WTC11 (cell line): ENCODE data around the gene SIN3A.

Experiments used
- CREB1 ChIP-seq: sonication (generic); formaldehyde crosslinking; IDR thresholded peaks from 2 replicates; pipeline ENCODE4 v1.8.0; 2023; ENCODE audit warnings: mild to moderate bottlenecking, missing genetic modification reagents
- FOXK1 ChIP-seq: sonication (generic); formaldehyde crosslinking; IDR thresholded peaks from 2 replicates; pipeline ENCODE4 v1.8.0; 2022; ENCODE audit warnings: mild to moderate bottlenecking, moderate library complexity, missing genetic modification reagents
- GTF2I ChIP-seq: fragments of 250-450 bp; sonication (Bioruptor Pico); conservative IDR thresholded peaks from 2 replicates; pipeline ENCODE4 v1.4.0; 2021; ENCODE audit warnings: mild to moderate bottlenecking
- HMGA2 ChIP-seq: fragments of 250-450 bp; sonication (Bioruptor Pico); IDR thresholded peaks from 2 replicates; pipeline ENCODE4 v1.4.0; 2021; ENCODE audit warnings: mild to moderate bottlenecking, moderate library complexity
- NR3C1 ChIP-seq: sonication (generic); formaldehyde crosslinking; conservative IDR thresholded peaks from 2 replicates; pipeline ENCODE4 v1.8.1; 2023; ENCODE audit warnings: low read depth, mild to moderate bottlenecking, missing genetic modification reagents
- SP1 ChIP-seq: sonication (generic); formaldehyde crosslinking; conservative IDR thresholded peaks from 2 replicates; pipeline ENCODE4 v1.8.1; 2022; ENCODE audit warnings: missing genetic modification reagents
- TCF7 ChIP-seq: sonication (generic); formaldehyde crosslinking; IDR thresholded peaks from 2 replicates; pipeline ENCODE4 v1.8.0; 2022; ENCODE audit warnings: mild to moderate bottlenecking, low read depth, missing genetic modification reagents, moderate library complexity
- TP53 ChIP-seq: sonication (generic); formaldehyde crosslinking; IDR thresholded peaks from 2 replicates; pipeline ENCODE4 v1.8.1; 2023; ENCODE audit warnings: mild to moderate bottlenecking, missing genetic modification reagents
- ZNF232 ChIP-seq: sonication (generic); formaldehyde crosslinking; IDR thresholded peaks from 2 replicates; pipeline ENCODE4 v1.8.0; 2022; ENCODE audit warnings: mild to moderate bottlenecking, missing genetic modification reagents
- ZNF263 ChIP-seq: sonication (generic); formaldehyde crosslinking; IDR thresholded peaks from 2 replicates; pipeline ENCODE4 v1.8.1; 2022; ENCODE audit warnings: low read depth, mild to moderate bottlenecking, moderate library complexity, missing genetic modification reagents
- TF ChIP-seq, protein P1 (sequence below): fragments of 200-600 bp; IDR thresholded peaks from 2 replicates; pipeline ENCODE4 v1.8.0; 2022; ENCODE audit warnings: antibody characterized with exemption
- TF ChIP-seq, protein P2 (sequence below): sonication (generic); formaldehyde crosslinking; IDR thresholded peaks from 2 replicates; pipeline ENCODE4 v1.8.0; 2023; ENCODE audit warnings: mild to moderate bottlenecking, missing genetic modification reagents

DNA sequence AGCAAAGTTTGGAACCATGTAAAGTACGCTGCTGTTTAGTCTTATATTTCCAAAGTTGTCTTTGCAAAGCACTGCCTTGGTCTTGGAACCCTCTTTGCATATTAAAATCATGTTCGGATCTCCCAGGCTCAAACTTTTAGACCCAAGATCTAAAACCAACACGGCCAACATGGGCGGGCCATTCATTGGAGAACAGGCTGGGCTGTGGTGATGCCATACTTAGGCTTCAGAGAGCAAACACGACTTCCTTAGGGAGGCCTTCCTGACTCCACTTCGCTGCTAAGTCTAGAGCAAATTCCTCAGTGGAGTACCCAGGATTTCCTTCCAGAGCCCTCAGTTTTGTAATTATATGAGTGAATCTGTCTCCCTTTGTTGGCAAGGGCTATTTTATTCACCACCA is 86.6 kb downstream of the SIN3A start:
- TF ChIP-seq, protein P1, sequence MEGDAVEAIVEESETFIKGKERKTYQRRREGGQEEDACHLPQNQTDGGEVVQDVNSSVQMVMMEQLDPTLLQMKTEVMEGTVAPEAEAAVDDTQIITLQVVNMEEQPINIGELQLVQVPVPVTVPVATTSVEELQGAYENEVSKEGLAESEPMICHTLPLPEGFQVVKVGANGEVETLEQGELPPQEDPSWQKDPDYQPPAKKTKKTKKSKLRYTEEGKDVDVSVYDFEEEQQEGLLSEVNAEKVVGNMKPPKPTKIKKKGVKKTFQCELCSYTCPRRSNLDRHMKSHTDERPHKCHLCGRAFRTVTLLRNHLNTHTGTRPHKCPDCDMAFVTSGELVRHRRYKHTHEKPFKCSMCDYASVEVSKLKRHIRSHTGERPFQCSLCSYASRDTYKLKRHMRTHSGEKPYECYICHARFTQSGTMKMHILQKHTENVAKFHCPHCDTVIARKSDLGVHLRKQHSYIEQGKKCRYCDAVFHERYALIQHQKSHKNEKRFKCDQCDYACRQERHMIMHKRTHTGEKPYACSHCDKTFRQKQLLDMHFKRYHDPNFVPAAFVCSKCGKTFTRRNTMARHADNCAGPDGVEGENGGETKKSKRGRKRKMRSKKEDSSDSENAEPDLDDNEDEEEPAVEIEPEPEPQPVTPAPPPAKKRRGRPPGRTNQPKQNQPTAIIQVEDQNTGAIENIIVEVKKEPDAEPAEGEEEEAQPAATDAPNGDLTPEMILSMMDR: no peak
- TF ChIP-seq TP53 (CRISPR knock-in tag) (no peak), ZNF263 (no peak), TCF7 (CRISPR knock-in tag) (no peak), SP1 (CRISPR knock-in tag) (no peak), GTF2I (CRISPR knock-in tag) (no peak), NR3C1 (CRISPR knock-in tag) (no peak), HMGA2 (CRISPR knock-in tag) (no peak), FOXK1 (CRISPR knock-in tag) (no peak), CREB1 (CRISPR knock-in tag) (no peak), ZNF232 (CRISPR knock-in tag) (no peak)
- TF ChIP-seq, protein P2, sequence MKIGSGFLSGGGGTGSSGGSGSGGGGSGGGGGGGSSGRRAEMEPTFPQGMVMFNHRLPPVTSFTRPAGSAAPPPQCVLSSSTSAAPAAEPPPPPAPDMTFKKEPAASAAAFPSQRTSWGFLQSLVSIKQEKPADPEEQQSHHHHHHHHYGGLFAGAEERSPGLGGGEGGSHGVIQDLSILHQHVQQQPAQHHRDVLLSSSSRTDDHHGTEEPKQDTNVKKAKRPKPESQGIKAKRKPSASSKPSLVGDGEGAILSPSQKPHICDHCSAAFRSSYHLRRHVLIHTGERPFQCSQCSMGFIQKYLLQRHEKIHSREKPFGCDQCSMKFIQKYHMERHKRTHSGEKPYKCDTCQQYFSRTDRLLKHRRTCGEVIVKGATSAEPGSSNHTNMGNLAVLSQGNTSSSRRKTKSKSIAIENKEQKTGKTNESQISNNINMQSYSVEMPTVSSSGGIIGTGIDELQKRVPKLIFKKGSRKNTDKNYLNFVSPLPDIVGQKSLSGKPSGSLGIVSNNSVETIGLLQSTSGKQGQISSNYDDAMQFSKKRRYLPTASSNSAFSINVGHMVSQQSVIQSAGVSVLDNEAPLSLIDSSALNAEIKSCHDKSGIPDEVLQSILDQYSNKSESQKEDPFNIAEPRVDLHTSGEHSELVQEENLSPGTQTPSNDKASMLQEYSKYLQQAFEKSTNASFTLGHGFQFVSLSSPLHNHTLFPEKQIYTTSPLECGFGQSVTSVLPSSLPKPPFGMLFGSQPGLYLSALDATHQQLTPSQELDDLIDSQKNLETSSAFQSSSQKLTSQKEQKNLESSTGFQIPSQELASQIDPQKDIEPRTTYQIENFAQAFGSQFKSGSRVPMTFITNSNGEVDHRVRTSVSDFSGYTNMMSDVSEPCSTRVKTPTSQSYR (CRISPR knock-in tag): no peak
